C4-2B (cell line): ENCODE data around the gene GFOD2.

Experiments
- CTCF ChIP-seq: fragments of 450-650 bp; conservative IDR thresholded peaks from 2 replicates; pipeline ENCODE4 v1.5.1; 2017; ENCODE audit warnings: mild to moderate bottlenecking
- ZFX ChIP-seq: fragments of 450-650 bp; IDR thresholded peaks from 2 replicates; pipeline ENCODE4 v1.6.1; 2017

GRCh38 chr16:67716097-67716496 is 3.0 kb downstream of the GFOD2 start:
- TF ChIP-seq CTCF = no peak
- TF ChIP-seq ZFX = no peak
